ENCODE results near the gene RHBDD1. TPM values are rescaled to one million over a fixed set of nuclear protein-coding genes. Genes with fewer than 3 reads are reported as not detected.

RHBDD1 gene
- total and polyA plus RNA-seq, 2 donors (not counting 1 experiment from before 2014, with no cell fraction given), result 21.2 to 128 TPM

- Histone ChIP-seq H3K4me3 (ENCODE audit: control extremely low read depth in 1 of 5, extremely low read depth in 1 of 5, insufficient read depth in 1 of 5, low read depth in 2 of 5, low read length in 4 of 5) (no peak overlapping the region), H3K9ac (ENCODE audit: low read length) (no peak overlapping the region), H3K4me1 (ENCODE audit: control insufficient read depth in 2 of 2, insufficient read depth in 2 of 2, low read length in 2 of 2) (peaks cover 0 to 5% of the 10 kb centered on the region in 2 donors), H4K20me1 (ENCODE audit: control insufficient read depth, insufficient read depth, low read length, poor library complexity, severe bottlenecking) (no peaks in the 10 kb centered on the region), H3K27ac (ENCODE audit: low read length in 2 of 2) (no peak overlapping the region), H2AFZ (ENCODE audit: insufficient read depth, low read depth, low read length, poor library complexity, severe bottlenecking) (no peak overlapping the region), H3K4me2 (replicated peaks; ENCODE audit: low read depth, low read length, poor library complexity, severe bottlenecking) (no peak overlapping the region), H3K36me3 (replicated peaks in 1 of 2; ENCODE audit: control extremely low read depth in 1 of 2, control insufficient read depth in 1 of 2, extremely low read depth in 1 of 2, insufficient read depth in 2 of 2, low read length in 1 of 2) (peaks cover 0 to 23% of the 10 kb centered on the region in 2 experiments), H3K9me3 (ENCODE audit: control extremely low read depth in 1 of 3, control insufficient read depth in 2 of 3, insufficient read depth in 1 of 3, low read length in 2 of 3) (no peaks in the 10 kb centered on the region), H3K79me2 (ENCODE audit: control insufficient read depth, insufficient read depth, low read length) (no peaks in the 10 kb centered on the region), H3K27me3 (replicated peaks in 1 of 4; ENCODE audit: control extremely low read depth in 1 of 4, control insufficient read depth in 3 of 4, insufficient read depth in 4 of 4, low read length in 3 of 4) (no peaks in the 10 kb centered on the region)
- H3K27ac Mint-ChIP-seq, result no peak overlapping the region
- H3K9me3 Mint-ChIP-seq (ENCODE audit: insufficient read depth), result no peaks in the 10 kb centered on the region
- WGBS (ENCODE audit: insufficient coverage), result no CpG with 5 or more reads among the region's 2 CpGs
- no peaks in the 10 kb centered on the region for H3K27me3 Mint-ChIP-seq
- no peak overlapping the region for H3K4me3 Mint-ChIP-seq
- ATAC-seq (ENCODE audit: low read depth) (no peak), DNase-seq (no peak)
- ChIA-PET CTCF (interaction anchor here (0.8 to 1.2 kb wide), 2 partner anchors 9 to 90 kb away, joined by 3 to 4 read pairs; no protein-coding TSS in a partner anchor), POLR2A (no interaction called here)
- peaks cover 42% of the 10 kb centered on the region for H3K4me1 Mint-ChIP-seq
- intact Hi-C loops (cut with micrococcal nuclease), result no loop called here
- no peak for TF ChIP-seq CTCF (IDR thresholded peaks at IDR 0.05)
- no peak for TF ChIP-seq EZH2 (IDR thresholded peaks at IDR 0.05; ENCODE audit: borderline replicate concordance, insufficient read depth, low read depth, low read length, poor library complexity, severe bottlenecking)
Measured at GRCh38 chr2:226895579-226895978, 59.7 kb downstream of the RHBDD1 start.

- 97% methylated on average over 2 of the region's 4 CpGs for WGBS (ENCODE audit: insufficient coverage)
- Histone ChIP-seq H3K4me2 (replicated peaks; ENCODE audit: low read depth, low read length, poor library complexity, severe bottlenecking) (no peak overlapping the region), H2AFZ (ENCODE audit: insufficient read depth, low read depth, low read length, poor library complexity, severe bottlenecking) (no peak overlapping the region), H4K20me1 (ENCODE audit: control insufficient read depth, insufficient read depth, low read length, poor library complexity, severe bottlenecking) (no peaks in the 10 kb centered on the region), H3K36me3 (replicated peaks in 1 of 2; ENCODE audit: control extremely low read depth in 1 of 2, control insufficient read depth in 1 of 2, extremely low read depth in 1 of 2, insufficient read depth in 2 of 2, low read length in 1 of 2) (peaks cover 0 to 23% of the 10 kb centered on the region in 2 experiments), H3K27ac (ENCODE audit: low read length in 2 of 2) (peak overlapping the region in 1 of 2 donors; percentile 17), H3K9ac (ENCODE audit: low read length) (no peak overlapping the region), H3K9me3 (ENCODE audit: control extremely low read depth in 1 of 3, control insufficient read depth in 2 of 3, insufficient read depth in 1 of 3, low read length in 2 of 3) (no peaks in the 10 kb centered on the region), H3K79me2 (ENCODE audit: control insufficient read depth, insufficient read depth, low read length) (peaks cover 6% of the 10 kb centered on the region), H3K4me1 (ENCODE audit: control insufficient read depth in 2 of 2, insufficient read depth in 2 of 2, low read length in 2 of 2) (peaks cover 11 to 12% of the 10 kb centered on the region in 2 donors), H3K27me3 (replicated peaks in 1 of 4; ENCODE audit: control extremely low read depth in 1 of 4, control insufficient read depth in 3 of 4, insufficient read depth in 4 of 4, low read length in 3 of 4) (no peaks in the 10 kb centered on the region), H3K4me3 (ENCODE audit: control extremely low read depth in 1 of 5, extremely low read depth in 1 of 5, insufficient read depth in 1 of 5, low read depth in 2 of 5, low read length in 4 of 5) (no peak overlapping the region)
- no peak for DNase-seq
- ChIA-PET CTCF (interaction anchor here (1.1 kb wide), 1 partner anchor 62 kb away, joined by 3 read pairs; the partner anchor contains the start of gene RHBDD1), POLR2A (no interaction called here)
- TF ChIP-seq EZH2 (IDR thresholded peaks at IDR 0.05; ENCODE audit: borderline replicate concordance, insufficient read depth, low read depth, low read length, poor library complexity, severe bottlenecking), result no peak
- TF ChIP-seq CTCF (IDR thresholded peaks at IDR 0.05), result no peak
- Mint-ChIP-seq H3K4me3 (no peak overlapping the region), H3K27ac (peak overlapping the region; percentile 69), H3K4me1 (peaks cover 40% of the 10 kb centered on the region), H3K27me3 (no peaks in the 10 kb centered on the region), H3K9me3 (ENCODE audit: insufficient read depth) (no peaks in the 10 kb centered on the region)
- intact Hi-C loops (cut with micrococcal nuclease), result no loop called here
- no peak for ATAC-seq (ENCODE audit: low read depth)
Measured at GRCh38 chr2:226898121-226898520, 62.3 kb downstream of the RHBDD1 start.
